Measurements from ENCODE around the gene CDH22.

Gene CDH22

GRCh38 chr20:46159101-46159897 lies 149.0 kb downstream of the CDH22 start:
- Histone ChIP-seq H3K36me3 (ENCODE audit: control insufficient read depth, insufficient read depth, low read length) (no peaks in the 10 kb centered on the region), H3K4me3 (ENCODE audit: low read depth, low read length) (no peak overlapping the region), H3K4me1 (ENCODE audit: control insufficient read depth, insufficient read depth, low read length) (no peaks in the 10 kb centered on the region), H3K9me3 (ENCODE audit: control insufficient read depth, insufficient read depth, low read length) (no peaks in the 10 kb centered on the region), H3K27me3 (ENCODE audit: control insufficient read depth, insufficient read depth, low read length) (no peaks in the 10 kb centered on the region), H3K9ac (ENCODE audit: low read depth, low read length) (no peak overlapping the region)

GRCh38 chr20:46158476-46158987 lies 149.8 kb downstream of the CDH22 start:
- Histone ChIP-seq H3K9ac (ENCODE audit: low read depth, low read length) (no peak overlapping the region), H3K36me3 (ENCODE audit: control insufficient read depth, insufficient read depth, low read length) (no peaks in the 10 kb centered on the region), H3K4me3 (ENCODE audit: low read depth, low read length) (no peak overlapping the region), H3K9me3 (ENCODE audit: control insufficient read depth, insufficient read depth, low read length) (no peaks in the 10 kb centered on the region), H3K27me3 (ENCODE audit: control insufficient read depth, insufficient read depth, low read length) (no peaks in the 10 kb centered on the region), H3K4me1 (ENCODE audit: control insufficient read depth, insufficient read depth, low read length) (no peaks in the 10 kb centered on the region)

DNA sequence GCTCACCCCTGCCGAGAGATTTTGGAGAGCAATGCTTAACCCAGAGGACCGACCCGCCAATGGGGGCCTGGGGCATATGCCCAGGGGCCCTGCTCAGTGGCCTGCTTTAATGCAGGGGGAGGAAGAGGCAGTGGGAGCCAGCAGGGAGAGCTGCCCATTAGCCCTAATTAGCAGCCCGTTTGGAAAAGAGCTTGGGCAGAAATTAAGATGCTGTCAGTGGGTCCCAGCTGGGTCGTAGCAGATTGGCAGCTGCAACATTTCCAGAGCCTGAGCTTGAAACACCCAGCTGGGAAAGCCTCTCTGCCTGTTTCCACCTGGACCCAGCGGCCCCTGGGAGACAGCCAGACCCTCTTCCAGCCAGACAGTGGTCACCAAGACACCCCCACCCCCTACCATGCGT lies 150.7 kb downstream of the CDH22 start:
- Histone ChIP-seq H3K4me3 (ENCODE audit: low read depth, low read length) (no peak overlapping the region), H3K27me3 (ENCODE audit: control insufficient read depth, insufficient read depth, low read length) (no peaks in the 10 kb centered on the region), H3K9ac (ENCODE audit: low read depth, low read length) (no peak overlapping the region), H3K4me1 (ENCODE audit: control insufficient read depth, insufficient read depth, low read length) (no peaks in the 10 kb centered on the region), H3K9me3 (ENCODE audit: control insufficient read depth, insufficient read depth, low read length) (no peaks in the 10 kb centered on the region), H3K36me3 (ENCODE audit: control insufficient read depth, insufficient read depth, low read length) (no peaks in the 10 kb centered on the region)

DNA sequence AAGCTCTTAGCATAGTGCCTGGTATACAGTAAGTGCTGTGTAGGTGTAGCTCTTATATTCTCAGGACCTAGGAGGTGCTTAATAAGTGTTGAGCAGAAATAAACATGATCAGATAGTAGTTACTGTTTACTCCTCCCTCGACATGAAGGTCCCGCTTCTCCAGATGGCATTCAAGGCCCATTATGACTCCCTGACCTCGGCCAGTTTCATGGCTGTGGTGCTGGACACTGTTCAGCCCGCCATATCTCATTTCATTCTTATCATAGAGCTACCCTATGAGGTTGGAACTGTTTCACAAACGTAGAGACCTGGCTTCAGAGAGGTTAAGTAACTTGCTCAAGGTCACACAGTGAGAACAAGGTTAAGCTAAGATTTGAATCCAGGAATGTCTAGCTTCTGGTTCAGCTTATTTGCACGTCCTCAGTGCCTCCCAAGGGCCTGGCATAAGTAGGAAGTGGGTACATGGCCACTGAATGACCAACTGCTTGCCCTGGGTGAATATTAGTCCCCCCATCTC lies 151.2 kb downstream of the CDH22 start:
- H3K9me3 ChIP-seq (ENCODE audit: control insufficient read depth, insufficient read depth, low read length) = no peaks in the 10 kb centered on the region
- no peaks in the 10 kb centered on the region for H3K27me3 ChIP-seq (ENCODE audit: control insufficient read depth, insufficient read depth, low read length)
- H3K36me3 ChIP-seq (ENCODE audit: control insufficient read depth, insufficient read depth, low read length) = no peaks in the 10 kb centered on the region
- no peaks in the 10 kb centered on the region for H3K4me1 ChIP-seq (ENCODE audit: control insufficient read depth, insufficient read depth, low read length)
- no peak overlapping the region for H3K4me3 ChIP-seq (ENCODE audit: low read depth, low read length)
- H3K9ac ChIP-seq (ENCODE audit: low read depth, low read length) = no peak overlapping the region

- Histone ChIP-seq H3K9ac (ENCODE audit: low read depth, low read length) (no peak overlapping the region), H3K9me3 (ENCODE audit: control insufficient read depth, insufficient read depth, low read length) (no peaks in the 10 kb centered on the region), H3K27me3 (ENCODE audit: control insufficient read depth, insufficient read depth, low read length) (no peaks in the 10 kb centered on the region), H3K36me3 (ENCODE audit: control insufficient read depth, insufficient read depth, low read length) (no peaks in the 10 kb centered on the region), H3K4me1 (ENCODE audit: control insufficient read depth, insufficient read depth, low read length) (no peaks in the 10 kb centered on the region), H3K4me3 (ENCODE audit: low read depth, low read length) (no peak overlapping the region)
These were observed 152.2 kb downstream of the CDH22 start for GRCh38 chr20:46156065-46156464.

DNA sequence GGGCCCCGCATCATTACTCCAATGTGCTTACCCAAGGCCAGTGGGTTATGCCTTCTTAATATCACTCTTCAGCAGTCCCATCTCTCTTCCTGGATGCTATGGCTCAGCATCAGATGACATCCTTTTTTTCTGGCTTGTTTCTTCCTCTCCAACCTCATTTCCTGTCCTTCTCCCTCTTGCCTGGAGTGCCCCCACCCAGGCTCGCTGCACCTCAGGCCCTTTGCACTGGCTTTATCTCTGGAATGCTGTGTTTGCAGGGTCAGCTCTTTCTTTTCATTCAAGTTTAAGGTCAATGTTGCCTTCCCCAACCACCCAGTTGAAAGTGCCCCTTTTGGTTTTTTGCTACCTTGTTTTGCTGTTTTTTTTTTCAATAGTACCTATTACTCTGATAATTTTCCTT lies 153.5 kb downstream of the CDH22 start:
- no peak overlapping the region for H3K4me3 ChIP-seq (ENCODE audit: low read depth, low read length)
- H3K9me3 ChIP-seq (ENCODE audit: control insufficient read depth, insufficient read depth, low read length) = no peaks in the 10 kb centered on the region
- no peak overlapping the region for H3K9ac ChIP-seq (ENCODE audit: low read depth, low read length)
- H3K4me1 ChIP-seq (ENCODE audit: control insufficient read depth, insufficient read depth, low read length) = no peaks in the 10 kb centered on the region
- H3K36me3 ChIP-seq (ENCODE audit: control insufficient read depth, insufficient read depth, low read length) = no peaks in the 10 kb centered on the region
- H3K27me3 ChIP-seq (ENCODE audit: control insufficient read depth, insufficient read depth, low read length) = no peaks in the 10 kb centered on the region

- no peaks in the 10 kb centered on the region for H3K9me3 ChIP-seq (ENCODE audit: control insufficient read depth, insufficient read depth, low read length)
- H3K4me3 ChIP-seq (ENCODE audit: low read depth, low read length) = no peak overlapping the region
- H3K9ac ChIP-seq (ENCODE audit: low read depth, low read length) = no peak overlapping the region
- H3K36me3 ChIP-seq (ENCODE audit: control insufficient read depth, insufficient read depth, low read length) = no peaks in the 10 kb centered on the region
- H3K4me1 ChIP-seq (ENCODE audit: control insufficient read depth, insufficient read depth, low read length) = no peaks in the 10 kb centered on the region
- no peaks in the 10 kb centered on the region for H3K27me3 ChIP-seq (ENCODE audit: control insufficient read depth, insufficient read depth, low read length)
These were observed 154.0 kb downstream of the CDH22 start for GRCh38 chr20:46154305-46154704.

GRCh38 chr20:46152824-46153586 lies 155.3 kb downstream of the CDH22 start:
- Histone ChIP-seq H3K27me3 (ENCODE audit: control insufficient read depth, insufficient read depth, low read length) (no peaks in the 10 kb centered on the region), H3K9ac (ENCODE audit: low read depth, low read length) (no peak overlapping the region), H3K4me3 (ENCODE audit: low read depth, low read length) (no peak overlapping the region), H3K9me3 (ENCODE audit: control insufficient read depth, insufficient read depth, low read length) (no peaks in the 10 kb centered on the region), H3K36me3 (ENCODE audit: control insufficient read depth, insufficient read depth, low read length) (no peaks in the 10 kb centered on the region), H3K4me1 (ENCODE audit: control insufficient read depth, insufficient read depth, low read length) (no peaks in the 10 kb centered on the region)

DNA sequence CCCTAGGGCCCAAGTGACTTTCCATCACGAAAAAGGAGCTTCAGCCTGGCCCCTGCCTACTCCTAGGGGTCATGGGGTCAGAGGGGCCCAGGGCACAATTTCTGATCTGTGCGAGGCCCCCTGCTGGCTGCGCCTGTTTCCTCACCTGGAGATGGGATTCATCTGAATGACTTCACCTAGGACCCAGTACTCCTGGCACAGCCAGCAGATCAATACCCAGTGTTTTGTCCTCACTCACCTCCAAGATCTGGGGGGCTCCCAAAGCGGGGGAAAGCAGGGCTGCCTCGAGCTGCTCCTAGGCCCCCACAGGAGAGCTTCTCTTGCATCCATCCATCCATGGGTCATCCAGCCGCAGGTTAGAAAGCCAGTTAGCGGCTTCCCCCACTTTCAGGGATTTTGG lies 156.4 kb downstream of the CDH22 start:
- Histone ChIP-seq H3K4me3 (ENCODE audit: low read depth, low read length) (no peak overlapping the region), H3K4me1 (ENCODE audit: control insufficient read depth, insufficient read depth, low read length) (no peaks in the 10 kb centered on the region), H3K36me3 (ENCODE audit: control insufficient read depth, insufficient read depth, low read length) (no peaks in the 10 kb centered on the region), H3K9me3 (ENCODE audit: control insufficient read depth, insufficient read depth, low read length) (no peaks in the 10 kb centered on the region), H3K27me3 (ENCODE audit: control insufficient read depth, insufficient read depth, low read length) (no peaks in the 10 kb centered on the region), H3K9ac (ENCODE audit: low read depth, low read length) (no peak overlapping the region)

DNA sequence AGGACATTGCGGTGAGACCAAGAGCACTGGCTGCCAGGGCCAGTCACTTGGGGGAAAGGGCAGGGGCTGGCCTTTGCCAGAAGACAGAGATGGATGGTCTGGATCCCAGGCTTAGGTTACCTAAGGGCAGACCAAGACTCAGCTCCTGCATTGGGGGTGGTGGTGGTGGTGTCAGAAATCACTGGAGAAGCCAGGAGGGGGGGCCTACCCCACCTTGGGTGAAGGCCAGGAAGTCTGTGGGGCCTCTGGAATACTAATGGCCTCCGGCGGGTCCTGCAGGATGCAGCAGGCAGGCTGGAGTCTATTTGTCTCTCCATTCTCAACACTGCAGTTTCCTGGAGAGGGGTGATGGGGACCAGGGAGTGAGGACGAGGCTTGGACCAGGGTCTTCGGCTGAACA lies 157.4 kb downstream of the CDH22 start:
- H3K27me3 ChIP-seq (ENCODE audit: control insufficient read depth, insufficient read depth, low read length) = no peaks in the 10 kb centered on the region
- no peaks in the 10 kb centered on the region for H3K9me3 ChIP-seq (ENCODE audit: control insufficient read depth, insufficient read depth, low read length)
- H3K4me1 ChIP-seq (ENCODE audit: control insufficient read depth, insufficient read depth, low read length) = no peaks in the 10 kb centered on the region
- no peak overlapping the region for H3K4me3 ChIP-seq (ENCODE audit: low read depth, low read length)
- no peak overlapping the region for H3K9ac ChIP-seq (ENCODE audit: low read depth, low read length)
- no peaks in the 10 kb centered on the region for H3K36me3 ChIP-seq (ENCODE audit: control insufficient read depth, insufficient read depth, low read length)

GRCh38 chr20:46148313-46149208 lies 159.7 kb downstream of the CDH22 start:
- Histone ChIP-seq H3K27me3 (ENCODE audit: control insufficient read depth, insufficient read depth, low read length) (no peaks in the 10 kb centered on the region), H3K9ac (ENCODE audit: low read depth, low read length) (no peak overlapping the region), H3K36me3 (ENCODE audit: control insufficient read depth, insufficient read depth, low read length) (no peaks in the 10 kb centered on the region), H3K4me1 (ENCODE audit: control insufficient read depth, insufficient read depth, low read length) (no peaks in the 10 kb centered on the region), H3K4me3 (ENCODE audit: low read depth, low read length) (no peak overlapping the region), H3K9me3 (ENCODE audit: control insufficient read depth, insufficient read depth, low read length) (no peaks in the 10 kb centered on the region)
